ENCODE measurements around the gene SOX4.

Gene SOX4

GRCh38 chr6:21582651-21583050 is 10.9 kb upstream of the SOX4 start:
- Histone ChIP-seq H3K27me3 (ENCODE audit: control insufficient read depth in 5 of 5, insufficient read depth in 4 of 5, low read length in 5 of 5) (no peaks in the 10 kb centered on the region), H3K9ac (ENCODE audit: low read length in 5 of 5) (no peak overlapping the region), H3K9me3 (ENCODE audit: control insufficient read depth in 5 of 5, low read length in 5 of 5) (peaks cover 0 to 18% (median 14%) of the 10 kb centered on the region in 5 donors), H3K4me3 (ENCODE audit: low read depth in 1 of 5, low read length in 5 of 5) (no peak overlapping the region), H3K27ac (ENCODE audit: low read depth, low read length) (no peak overlapping the region), H3K36me3 (ENCODE audit: control insufficient read depth in 5 of 5, insufficient read depth in 5 of 5, low read length in 5 of 5) (no peaks in the 10 kb centered on the region), H3K4me1 (ENCODE audit: control insufficient read depth in 5 of 5, insufficient read depth in 5 of 5, low read length in 5 of 5) (peaks cover 0 to 12% (median 10%) of the 10 kb centered on the region in 5 donors)

- Histone ChIP-seq H3K9me3 (ENCODE audit: control insufficient read depth in 5 of 5, low read length in 5 of 5) (peaks cover 0 to 9% (median 8%) of the 10 kb centered on the region in 5 donors), H3K27ac (ENCODE audit: low read depth, low read length) (no peak overlapping the region), H3K9ac (ENCODE audit: low read length in 5 of 5) (no peak overlapping the region), H3K36me3 (ENCODE audit: control insufficient read depth in 5 of 5, insufficient read depth in 5 of 5, low read length in 5 of 5) (no peaks in the 10 kb centered on the region), H3K27me3 (ENCODE audit: control insufficient read depth in 5 of 5, insufficient read depth in 4 of 5, low read length in 5 of 5) (no peaks in the 10 kb centered on the region), H3K4me1 (ENCODE audit: control insufficient read depth in 5 of 5, insufficient read depth in 5 of 5, low read length in 5 of 5) (peaks cover 1 to 28% (median 25%) of the 10 kb centered on the region in 5 donors), H3K4me3 (ENCODE audit: low read depth in 1 of 5, low read length in 5 of 5) (peak overlapping the region in 1 of 5 donors; percentile 97)
Measured at GRCh38 chr6:21586300-21586699, 7.3 kb upstream of the SOX4 start.

GRCh38 chr6:21586740-21587178 is 6.8 kb upstream of the SOX4 start:
- Histone ChIP-seq H3K36me3 (ENCODE audit: control insufficient read depth in 5 of 5, insufficient read depth in 5 of 5, low read length in 5 of 5) (no peaks in the 10 kb centered on the region), H3K9ac (ENCODE audit: low read length in 5 of 5) (peak overlapping the region in 3 of 5 donors; percentile 16 to 75 (median 62)), H3K4me1 (ENCODE audit: control insufficient read depth in 5 of 5, insufficient read depth in 5 of 5, low read length in 5 of 5) (peaks cover 1 to 28% (median 25%) of the 10 kb centered on the region in 5 donors), H3K27ac (ENCODE audit: low read depth, low read length) (peak overlapping the region; percentile 91), H3K27me3 (ENCODE audit: control insufficient read depth in 5 of 5, insufficient read depth in 4 of 5, low read length in 5 of 5) (no peaks in the 10 kb centered on the region), H3K9me3 (ENCODE audit: control insufficient read depth in 5 of 5, low read length in 5 of 5) (peaks cover 0 to 8% (median 8%) of the 10 kb centered on the region in 5 donors), H3K4me3 (ENCODE audit: low read depth in 1 of 5, low read length in 5 of 5) (peak overlapping the region; percentile 67 to 97 (median 95))

GRCh38 chr6:21587179-21587960 is 6.2 kb upstream of the SOX4 start:
- H3K9me3 ChIP-seq (ENCODE audit: control insufficient read depth in 5 of 5, low read length in 5 of 5): peaks cover 0 to 3% (median 3%) of the 10 kb centered on the region in 5 donors

GRCh38 chr6:21587961-21588480 is 5.5 kb upstream of the SOX4 start:
- Histone ChIP-seq H3K4me3 (ENCODE audit: low read depth in 1 of 5, low read length in 5 of 5) (peak overlapping the region; percentile 84 to 97 (median 96)), H3K9ac (ENCODE audit: low read length in 5 of 5) (peak overlapping the region; percentile 48 to 82 (median 75))

More at GRCh38 chr6:21587179-21587960, 6.2 kb upstream of the SOX4 start:
- Histone ChIP-seq H3K4me3 (ENCODE audit: low read depth in 1 of 5, low read length in 5 of 5) (peak overlapping the region; percentile 84 to 97 (median 96)), H3K4me1 (ENCODE audit: control insufficient read depth in 5 of 5, insufficient read depth in 5 of 5, low read length in 5 of 5) (peaks cover 1 to 28% (median 25%) of the 10 kb centered on the region in 5 donors), H3K9ac (ENCODE audit: low read length in 5 of 5) (peak overlapping the region in 4 of 5 donors; percentile 48 to 75 (median 60)), H3K36me3 (ENCODE audit: control insufficient read depth in 5 of 5, insufficient read depth in 5 of 5, low read length in 5 of 5) (no peaks in the 10 kb centered on the region), H3K27me3 (ENCODE audit: control insufficient read depth in 5 of 5, insufficient read depth in 4 of 5, low read length in 5 of 5) (no peaks in the 10 kb centered on the region), H3K27ac (ENCODE audit: low read depth, low read length) (peak overlapping the region; percentile 91)

GRCh38 chr6:21588481-21589351 is 4.8 kb upstream of the SOX4 start:
- H3K27ac ChIP-seq (ENCODE audit: low read depth, low read length): peak overlapping the region; percentile 91
- no peaks in the 10 kb centered on the region for H3K27me3 ChIP-seq (ENCODE audit: control insufficient read depth in 5 of 5, insufficient read depth in 4 of 5, low read length in 5 of 5)
- peak overlapping the region; percentile 84 to 97 (median 96) for H3K4me3 ChIP-seq (ENCODE audit: low read depth in 1 of 5, low read length in 5 of 5)
- H3K9me3 ChIP-seq (ENCODE audit: control insufficient read depth in 5 of 5, low read length in 5 of 5): no peaks in the 10 kb centered on the region
- peak overlapping the region; percentile 7 to 82 (median 75) for H3K9ac ChIP-seq (ENCODE audit: low read length in 5 of 5)
- no peaks in the 10 kb centered on the region for H3K36me3 ChIP-seq (ENCODE audit: control insufficient read depth in 5 of 5, insufficient read depth in 5 of 5, low read length in 5 of 5)
- H3K4me1 ChIP-seq (ENCODE audit: control insufficient read depth in 5 of 5, insufficient read depth in 5 of 5, low read length in 5 of 5): peaks cover 1 to 39% (median 36%) of the 10 kb centered on the region in 5 donors

More at GRCh38 chr6:21587961-21588480, 5.5 kb upstream of the SOX4 start:
- H3K9me3 ChIP-seq (ENCODE audit: control insufficient read depth in 5 of 5, low read length in 5 of 5): no peaks in the 10 kb centered on the region
- peaks cover 1 to 32% (median 29%) of the 10 kb centered on the region in 5 donors for H3K4me1 ChIP-seq (ENCODE audit: control insufficient read depth in 5 of 5, insufficient read depth in 5 of 5, low read length in 5 of 5)
- H3K27ac ChIP-seq (ENCODE audit: low read depth, low read length): peak overlapping the region; percentile 91
- no peaks in the 10 kb centered on the region for H3K27me3 ChIP-seq (ENCODE audit: control insufficient read depth in 5 of 5, insufficient read depth in 4 of 5, low read length in 5 of 5)
- no peaks in the 10 kb centered on the region for H3K36me3 ChIP-seq (ENCODE audit: control insufficient read depth in 5 of 5, insufficient read depth in 5 of 5, low read length in 5 of 5)

- peak overlapping the region; percentile 7 to 82 (median 75) for H3K9ac ChIP-seq (ENCODE audit: low read length in 5 of 5)
- peak overlapping the region; percentile 84 to 97 (median 96) for H3K4me3 ChIP-seq (ENCODE audit: low read depth in 1 of 5, low read length in 5 of 5)
- no peaks in the 10 kb centered on the region for H3K27me3 ChIP-seq (ENCODE audit: control insufficient read depth in 5 of 5, insufficient read depth in 4 of 5, low read length in 5 of 5)
- no peaks in the 10 kb centered on the region for H3K36me3 ChIP-seq (ENCODE audit: control insufficient read depth in 5 of 5, insufficient read depth in 5 of 5, low read length in 5 of 5)
- peaks cover 1 to 47% (median 41%) of the 10 kb centered on the region in 5 donors for H3K4me1 ChIP-seq (ENCODE audit: control insufficient read depth in 5 of 5, insufficient read depth in 5 of 5, low read length in 5 of 5)
- H3K27ac ChIP-seq (ENCODE audit: low read depth, low read length): peak overlapping the region; percentile 91
- H3K9me3 ChIP-seq (ENCODE audit: control insufficient read depth in 5 of 5, low read length in 5 of 5): no peaks in the 10 kb centered on the region
Measured at GRCh38 chr6:21589352-21590345, 3.9 kb upstream of the SOX4 start.

- Histone ChIP-seq H3K27me3 (ENCODE audit: control insufficient read depth in 5 of 5, insufficient read depth in 4 of 5, low read length in 5 of 5) (no peaks in the 10 kb centered on the region), H3K9ac (ENCODE audit: low read length in 5 of 5) (no peak overlapping the region)
Measured at GRCh38 chr6:21590346-21590745, 3.2 kb upstream of the SOX4 start.

GRCh38 chr6:21591446-21591845 is 2.1 kb upstream of the SOX4 start:
- H3K4me1 ChIP-seq (ENCODE audit: control insufficient read depth in 5 of 5, insufficient read depth in 5 of 5, low read length in 5 of 5): peaks cover 1 to 58% (median 47%) of the 10 kb centered on the region in 5 donors
- no peak overlapping the region for H3K27ac ChIP-seq (ENCODE audit: low read depth, low read length)
- no peaks in the 10 kb centered on the region for H3K27me3 ChIP-seq (ENCODE audit: control insufficient read depth in 5 of 5, insufficient read depth in 4 of 5, low read length in 5 of 5)
- H3K9ac ChIP-seq (ENCODE audit: low read length in 5 of 5): no peak overlapping the region
- H3K4me3 ChIP-seq (ENCODE audit: low read depth in 1 of 5, low read length in 5 of 5): no peak overlapping the region
- H3K9me3 ChIP-seq (ENCODE audit: control insufficient read depth in 5 of 5, low read length in 5 of 5): no peaks in the 10 kb centered on the region
- H3K36me3 ChIP-seq (ENCODE audit: control insufficient read depth in 5 of 5, insufficient read depth in 5 of 5, low read length in 5 of 5): no peaks in the 10 kb centered on the region

More at GRCh38 chr6:21590346-21590745, 3.2 kb upstream of the SOX4 start:
- Histone ChIP-seq H3K36me3 (ENCODE audit: control insufficient read depth in 5 of 5, insufficient read depth in 5 of 5, low read length in 5 of 5) (no peaks in the 10 kb centered on the region), H3K9me3 (ENCODE audit: control insufficient read depth in 5 of 5, low read length in 5 of 5) (no peaks in the 10 kb centered on the region), H3K27ac (ENCODE audit: low read depth, low read length) (no peak overlapping the region), H3K4me3 (ENCODE audit: low read depth in 1 of 5, low read length in 5 of 5) (no peak overlapping the region), H3K4me1 (ENCODE audit: control insufficient read depth in 5 of 5, insufficient read depth in 5 of 5, low read length in 5 of 5) (peaks cover 1 to 47% (median 42%) of the 10 kb centered on the region in 5 donors)

All from subcutaneous abdominal adipose tissue (tissue), 5 donors.